GM12878 (cell line): ENCODE results near the gene AAMP. TPM values are rescaled to one million over a fixed set of nuclear protein-coding genes. Genes with fewer than 3 reads are reported as not detected.

Experiments
- ATF7 ChIP-seq: fragments of 450-650 bp; IDR thresholded peaks from 2 replicates; pipeline ENCODE4 v1.6.1; 2016; ENCODE audit warnings: low read depth, mild to moderate bottlenecking
- CBX3 ChIP-seq: fragments of 200-600 bp; sonication (generic); IDR thresholded peaks from 2 replicates; pipeline ENCODE4 v1.6.1; 2016; ENCODE audit warnings: low read depth, borderline replicate concordance
- CBX5 ChIP-seq: sonication (generic); IDR thresholded peaks from 2 replicates; pipeline ENCODE4 v1.6.1; 2016; ENCODE audit warnings: low read depth, moderate library complexity, mild to moderate bottlenecking, inconsistent platforms
- ETV6 ChIP-seq, 2 experiments: fragments of 450-650 bp in 1 of 2; IDR thresholded peaks in 1 of 2; conservative IDR thresholded peaks in 1 of 2; 2 replicates each; pipeline ENCODE4 v1.6.1; 2014; ENCODE audit warnings: antibody characterized with exemption in 1 of 2, borderline replicate concordance in 1 of 2, low read depth in 1 of 2, mild to moderate bottlenecking in 1 of 2, moderate library complexity in 1 of 2
- IRF4 ChIP-seq: IDR thresholded peaks from 2 replicates; pipeline ENCODE4 v1.6.1; 2011; ENCODE audit warnings: low read depth, low read length
- POLR2A ChIP-seq: IDR thresholded peaks from 2 replicates; pipeline ENCODE4 v1.6.1; 2011; ENCODE audit warnings: low read depth, mild to moderate bottlenecking, low read length
- RCOR1 ChIP-seq: conservative IDR thresholded peaks from 2 replicates; pipeline ENCODE4 v1.6.1; 2012; ENCODE audit warnings: low read depth, low read length, improper control_type of control experiment
- STAT3 ChIP-seq: IDR thresholded peaks from 2 replicates; pipeline ENCODE4 v1.6.1; 2011; ENCODE audit warnings: low read depth, low read length, improper control_type of control experiment
- TARDBP ChIP-seq: IDR thresholded peaks from 2 replicates; pipeline ENCODE4 v1.6.1; 2016; ENCODE audit warnings: borderline replicate concordance
- TCF7 ChIP-seq: IDR thresholded peaks from 2 replicates; pipeline ENCODE4 v1.6.1; 2014; ENCODE audit warnings: antibody characterized with exemption, borderline replicate concordance
- ZNF24 ChIP-seq: fragments of 450-650 bp; IDR thresholded peaks from 2 replicates; pipeline ENCODE4 v1.6.1; 2017; ENCODE audit warnings: antibody characterized with exemption, mild to moderate bottlenecking
- ZNF384 ChIP-seq: IDR thresholded peaks from 2 replicates; pipeline ENCODE4 v1.6.1; 2012; ENCODE audit warnings: low read depth, mild to moderate bottlenecking, low read length, improper control_type of control experiment, borderline replicate concordance
- polyA plus RNA-seq, 11 experiments: library from polyadenylated mRNA; depleted of rRNA in 4 of 11; unstranded in 6 of 11; stranded (reverse) in 5 of 11; fragments of >200 nt; fragmentation: Nextera tagmentation in 4 of 11; fragmentation: Illumina TruSeq in 1 of 11; extraction: Ambion mirVana in 4 of 11; extraction: Trizol in 1 of 11; gene quantifications; 1 replicate in 1 of 11; 2 replicates in 10 of 11; pipeline versions ENCODE4 v1.2.1 to v1.2.3, GENCODE V29; 2011 to 2016; ENCODE audit warnings: inconsistent platforms in 2 of 11, missing spikeins in 2 of 11, low read depth in 1 of 11
- total RNA-seq, 4 experiments: library from RNA; depleted of rRNA in 3 of 4; stranded (reverse); fragments of >200 nt in 3 of 4; fragmentation: Illumina TruSeq in 1 of 4; extraction: Trizol in 1 of 4; gene quantifications; 2 replicates each; pipeline versions ENCODE4 v1.2.1 to v1.2.3, GENCODE V29; 2013 to 2021
- TF ChIP-seq, protein P1 (sequence below): fragments of 450-650 bp; IDR thresholded peaks from 2 replicates; pipeline ENCODE4 v1.6.1; 2016; ENCODE audit warnings: mild to moderate bottlenecking, moderate library complexity, borderline replicate concordance

Gene AAMP
- total and polyA plus RNA-seq, 10 of the 15 experiments (the other 5 are each of a cell fraction or from before 2014, with no cell fraction given), result 4.4 to 140 (median 81.9) TPM

DNA sequence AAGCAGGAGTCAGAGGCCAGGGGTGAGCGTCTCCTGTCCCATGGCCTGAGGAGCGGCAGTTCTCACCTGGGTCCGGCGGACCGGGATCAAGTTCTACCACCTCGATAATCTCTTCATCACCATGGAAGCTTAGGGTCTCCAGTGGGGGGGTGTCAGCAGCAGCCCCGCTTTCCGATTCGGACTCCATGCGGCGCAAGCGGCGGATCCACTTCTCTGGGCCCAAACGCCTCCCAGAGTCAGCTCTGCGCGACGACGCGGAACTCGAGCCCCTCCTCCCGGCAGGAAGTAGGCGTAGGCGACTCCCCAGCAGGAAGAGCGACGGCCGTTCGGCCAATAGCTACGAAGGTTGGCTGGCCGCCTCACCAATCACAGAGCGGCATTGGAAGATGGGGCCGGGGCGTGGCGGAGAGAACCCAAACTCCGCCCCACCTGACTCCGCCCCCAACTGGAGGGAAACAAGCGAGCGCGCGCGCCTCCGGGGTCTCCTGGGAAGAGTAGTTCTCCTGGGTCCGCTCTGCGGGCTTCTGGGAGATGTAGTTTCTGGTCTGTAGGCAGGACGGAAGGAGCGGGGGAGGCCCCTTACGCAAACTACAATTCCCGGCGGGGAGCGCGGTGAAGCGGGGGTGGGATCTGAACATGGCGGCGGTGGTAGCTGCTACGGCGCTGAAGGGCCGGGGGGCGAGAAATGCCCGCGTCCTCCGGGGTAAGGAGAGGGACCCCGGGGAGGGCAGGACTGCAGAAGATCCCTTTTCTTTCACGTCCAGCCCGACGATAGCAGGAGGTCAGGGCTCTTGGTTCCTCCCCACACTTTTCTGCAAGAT is at the start of gene AAMP, which contains the start of gene PNKD (continued):
- no peak for TF ChIP-seq TCF7
- TF ChIP-seq STAT3, result no peak
- TF ChIP-seq, protein P1, sequence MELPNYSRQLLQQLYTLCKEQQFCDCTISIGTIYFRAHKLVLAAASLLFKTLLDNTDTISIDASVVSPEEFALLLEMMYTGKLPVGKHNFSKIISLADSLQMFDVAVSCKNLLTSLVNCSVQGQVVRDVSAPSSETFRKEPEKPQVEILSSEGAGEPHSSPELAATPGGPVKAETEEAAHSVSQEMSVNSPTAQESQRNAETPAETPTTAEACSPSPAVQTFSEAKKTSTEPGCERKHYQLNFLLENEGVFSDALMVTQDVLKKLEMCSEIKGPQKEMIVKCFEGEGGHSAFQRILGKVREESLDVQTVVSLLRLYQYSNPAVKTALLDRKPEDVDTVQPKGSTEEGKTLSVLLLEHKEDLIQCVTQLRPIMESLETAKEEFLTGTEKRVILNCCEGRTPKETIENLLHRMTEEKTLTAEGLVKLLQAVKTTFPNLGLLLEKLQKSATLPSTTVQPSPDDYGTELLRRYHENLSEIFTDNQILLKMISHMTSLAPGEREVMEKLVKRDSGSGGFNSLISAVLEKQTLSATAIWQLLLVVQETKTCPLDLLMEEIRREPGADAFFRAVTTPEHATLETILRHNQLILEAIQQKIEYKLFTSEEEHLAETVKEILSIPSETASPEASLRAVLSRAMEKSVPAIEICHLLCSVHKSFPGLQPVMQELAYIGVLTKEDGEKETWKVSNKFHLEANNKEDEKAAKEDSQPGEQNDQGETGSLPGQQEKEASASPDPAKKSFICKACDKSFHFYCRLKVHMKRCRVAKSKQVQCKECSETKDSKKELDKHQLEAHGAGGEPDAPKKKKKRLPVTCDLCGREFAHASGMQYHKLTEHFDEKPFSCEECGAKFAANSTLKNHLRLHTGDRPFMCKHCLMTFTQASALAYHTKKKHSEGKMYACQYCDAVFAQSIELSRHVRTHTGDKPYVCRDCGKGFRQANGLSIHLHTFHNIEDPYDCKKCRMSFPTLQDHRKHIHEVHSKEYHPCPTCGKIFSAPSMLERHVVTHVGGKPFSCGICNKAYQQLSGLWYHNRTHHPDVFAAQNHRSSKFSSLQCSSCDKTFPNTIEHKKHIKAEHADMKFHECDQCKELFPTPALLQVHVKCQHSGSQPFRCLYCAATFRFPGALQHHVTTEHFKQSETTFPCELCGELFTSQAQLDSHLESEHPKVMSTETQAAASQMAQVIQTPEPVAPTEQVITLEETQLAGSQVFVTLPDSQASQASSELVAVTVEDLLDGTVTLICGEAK, result peak; percentile 91
- peak; percentile 89 for TF ChIP-seq POLR2A
- no peak for TF ChIP-seq CBX3
- no peak for TF ChIP-seq CBX5
- peak; percentile 16; the same call in 1 of the 2 replicates for TF ChIP-seq ATF7
- no peak for TF ChIP-seq ETV6 (conservative IDR thresholded peaks at IDR 0.05 in 1 of 2, IDR thresholded peaks at IDR 0.05 in 1 of 2; ENCODE audit: borderline replicate concordance in 1 of 2, low read depth in 1 of 2)
- no peak for TF ChIP-seq ZNF384
- no peak for TF ChIP-seq ZNF24
- TF ChIP-seq RCOR1, result no peak
- peak; percentile 94 for TF ChIP-seq TARDBP
- no peak for TF ChIP-seq IRF4
